GM23248 (cell line): ENCODE results near the gene TACR2.

Source experiments
- EZH2 ChIP-seq: fragments of 200-600 bp; sonication (generic); IDR thresholded peaks from 2 replicates; pipeline ENCODE4 v1.6.1; 2018; ENCODE audit warnings: antibody characterized with exemption, mild to moderate bottlenecking; ENCODE audit not compliant: insufficient read depth, poor library complexity, severe bottlenecking
- EZH2phosphoT487 ChIP-seq: fragments of 200-600 bp; sonication (generic); IDR thresholded peaks from 2 replicates; pipeline ENCODE4 v1.6.1; 2018; ENCODE audit warnings: antibody characterized with exemption, moderate library complexity, mild to moderate bottlenecking, low read depth; ENCODE audit not compliant: insufficient read depth

GRCh38 chr10:69425041-69425440 lies 8.3 kb upstream of the TACR2 start:
- TF ChIP-seq EZH2 (no peak), EZH2phosphoT487 (no peak)
